HepG2 (cell line): ENCODE measurements around the gene OR1S2. TPM values are rescaled to one million over a fixed set of nuclear protein-coding genes. Genes with fewer than 3 reads are reported as not detected.

Experiments used
- CENPX ChIP-seq: sonication (generic); formaldehyde crosslinking; IDR thresholded peaks from 2 replicates; pipeline ENCODE4 v1.9.0; 2021; ENCODE audit warnings: mild to moderate bottlenecking, missing genetic modification reagents, moderate library complexity
- GATAD2A ChIP-seq: IDR thresholded peaks from 2 replicates; pipeline ENCODE4 v1.6.1; 2016
- IKZF5 ChIP-seq: IDR thresholded peaks from 2 replicates; pipeline ENCODE4 v1.6.1; 2018; ENCODE audit warnings: missing genetic modification reagents, mild to moderate bottlenecking, missing compliant biosample characterization
- MLLT10 ChIP-seq: sonication (generic); formaldehyde crosslinking; IDR thresholded peaks from 2 replicates; pipeline ENCODE4 v1.4.0; 2020; ENCODE audit warnings: missing genetic modification reagents
- NFIB ChIP-seq: sonication (generic); formaldehyde crosslinking; IDR thresholded peaks from 2 replicates; pipeline ENCODE4 v1.9.0; 2021; ENCODE audit warnings: missing genetic modification reagents, mild to moderate bottlenecking, borderline replicate concordance
- NR2F1 ChIP-seq, 2 experiments: fragments of 450-650 bp in 1 of 2; formaldehyde crosslinking in 1 of 2; IDR thresholded peaks; 2 replicates each; pipeline versions ENCODE4 v1.5.0 to v1.6.1; 2016 to 2020; ENCODE audit warnings: mild to moderate bottlenecking in 1 of 2, missing compliant biosample characterization in 1 of 2, missing genetic modification reagents in 1 of 2, moderate library complexity in 1 of 2
- PBX2 ChIP-seq: IDR thresholded peaks from 2 replicates; pipeline ENCODE4 v1.6.1; 2016; ENCODE audit warnings: control low read depth
- SATB2 ChIP-seq: sonication (generic); formaldehyde crosslinking; IDR thresholded peaks from 2 replicates; pipeline ENCODE4 v1.5.0; 2020; ENCODE audit warnings: missing genetic modification reagents
- SUZ12 ChIP-seq: fragments of 150-350 bp; IDR thresholded peaks from 2 replicates; pipeline ENCODE4 v1.6.1; 2014; ENCODE audit warnings: low read depth, low read length
- TOPORS ChIP-seq: sonication (generic); formaldehyde crosslinking; IDR thresholded peaks from 2 replicates; pipeline ENCODE4 v1.8.0; 2023; ENCODE audit warnings: mild to moderate bottlenecking, missing genetic modification reagents
- ZFP90 ChIP-seq: sonication (generic); formaldehyde crosslinking; IDR thresholded peaks from 2 replicates; pipeline ENCODE4 v1.8.0; 2022; ENCODE audit warnings: missing genetic modification reagents, mild to moderate bottlenecking, inconsistent platforms, borderline replicate concordance
- ZNF264 ChIP-seq: sonication (generic); formaldehyde crosslinking; IDR thresholded peaks from 2 replicates; pipeline ENCODE4 v1.4.0; 2020; ENCODE audit warnings: missing genetic modification reagents
- ZNF292 ChIP-seq: sonication (generic); formaldehyde crosslinking; IDR thresholded peaks from 2 replicates; pipeline ENCODE4 v1.8.1; 2022; ENCODE audit warnings: mild to moderate bottlenecking, low read depth, missing genetic modification reagents, borderline replicate concordance
- ZNF501 ChIP-seq: sonication (generic); formaldehyde crosslinking; IDR thresholded peaks from 2 replicates; pipeline ENCODE4 v1.5.1; 2020; ENCODE audit warnings: mild to moderate bottlenecking, moderate library complexity, missing genetic modification reagents
- ZNF550 ChIP-seq: sonication (generic); formaldehyde crosslinking; IDR thresholded peaks from 2 replicates; pipeline ENCODE4 v1.4.0; 2020; ENCODE audit warnings: mild to moderate bottlenecking, missing genetic modification reagents, borderline replicate concordance
- ZNF678 ChIP-seq: sonication (generic); formaldehyde crosslinking; IDR thresholded peaks from 2 replicates; pipeline ENCODE4 v1.4.0; 2020; ENCODE audit warnings: mild to moderate bottlenecking, missing genetic modification reagents
- ZNF724P ChIP-seq: sonication (generic); formaldehyde crosslinking; IDR thresholded peaks from 2 replicates; pipeline ENCODE4 v1.8.0; 2022; ENCODE audit warnings: missing genetic modification reagents, borderline replicate concordance
- polyA plus RNA-seq, 8 experiments: library from polyadenylated mRNA; depleted of rRNA in 3 of 8; stranded (reverse) in 7 of 8; unstranded in 1 of 8; fragments of >200 nt; fragmentation: Illumina TruSeq in 4 of 8; extraction: Trizol in 4 of 8; gene quantifications; 2 replicates each; pipeline versions ENCODE4 v1.2.1 to v1.2.3, GENCODE V29; 2011 to 2016; ENCODE audit warnings: low read depth in 4 of 8, missing spikeins in 1 of 8, mixed read lengths in 1 of 8; ENCODE audit not compliant: insufficient read depth in 1 of 8
- total RNA-seq, 5 experiments: library from RNA; depleted of rRNA; stranded (reverse); fragments of >200 nt; fragmentation: Illumina TruSeq; extraction: Trizol; gene quantifications; 2 replicates each; pipeline ENCODE4 v1.2.3, GENCODE V29; 2016; ENCODE audit warnings: low read depth in 1 of 5
- TF ChIP-seq, protein P1 (sequence below): sonication (generic); formaldehyde crosslinking; conservative IDR thresholded peaks from 2 replicates; pipeline ENCODE4 v1.8.0; 2022; ENCODE audit warnings: missing genetic modification reagents
- TF ChIP-seq, protein P2 (sequence below): sonication (generic); formaldehyde crosslinking; IDR thresholded peaks from 2 replicates; pipeline ENCODE4 v1.4.0; 2020; ENCODE audit warnings: mild to moderate bottlenecking, missing genetic modification reagents
- TF ChIP-seq, protein P3 (sequence below): sonication (generic); formaldehyde crosslinking; IDR thresholded peaks from 2 replicates; pipeline ENCODE4 v1.4.0; 2020; ENCODE audit warnings: missing genetic modification reagents
- TF ChIP-seq, protein P4 (sequence below): IDR thresholded peaks from 2 replicates; pipeline ENCODE4 v1.6.1; 2012; ENCODE audit warnings: low read depth, low read length, improper control_type of control experiment

Gene OR1S2
- total and polyA plus RNA-seq, 2 of the 13 experiments (the other 11 are each of a cell fraction or from before 2014, with no cell fraction given): not detected

DNA sequence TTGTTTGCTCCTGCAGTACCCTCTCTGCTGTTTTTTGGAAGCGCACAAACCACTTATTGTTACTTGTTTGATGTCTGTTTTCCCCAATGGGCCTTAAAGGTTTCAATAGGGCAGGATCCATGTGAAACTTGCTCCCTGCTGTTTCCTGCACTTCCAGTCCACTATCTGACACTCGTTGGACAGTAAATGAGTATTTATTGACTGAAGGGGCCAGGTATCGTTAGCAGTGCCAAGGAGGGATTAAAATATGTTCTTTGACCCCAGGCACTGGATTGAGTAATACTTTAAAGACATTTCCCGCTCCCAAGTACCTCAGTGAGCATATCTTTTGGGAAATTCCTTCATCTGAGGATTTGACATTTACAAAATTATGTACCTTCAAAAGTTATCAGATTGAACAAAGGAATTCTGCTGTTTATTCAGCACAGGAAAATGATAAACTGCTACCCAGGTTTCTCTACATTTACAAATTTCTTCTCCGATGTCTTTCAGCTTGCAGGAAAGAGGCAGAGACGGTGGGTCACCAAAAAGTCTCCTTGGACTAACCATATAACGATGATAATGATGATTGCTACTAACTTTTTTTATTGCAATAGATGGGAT, 38.3 kb downstream of the OR1S2 start (continued):
- TF ChIP-seq IKZF5 (CRISPR knock-in tag): peak; percentile 41; the same call in 1 of the 2 replicates
- TF ChIP-seq ZNF678 (CRISPR knock-in tag): no peak
- TF ChIP-seq CENPX (CRISPR knock-in tag): no peak
- TF ChIP-seq ZFP90 (CRISPR knock-in tag): no peak
- TF ChIP-seq GATAD2A (CRISPR knock-in tag): peak; percentile 99
- TF ChIP-seq NFIB (CRISPR knock-in tag): no peak
- TF ChIP-seq ZNF501 (CRISPR knock-in tag): no peak
- TF ChIP-seq, protein P1, sequence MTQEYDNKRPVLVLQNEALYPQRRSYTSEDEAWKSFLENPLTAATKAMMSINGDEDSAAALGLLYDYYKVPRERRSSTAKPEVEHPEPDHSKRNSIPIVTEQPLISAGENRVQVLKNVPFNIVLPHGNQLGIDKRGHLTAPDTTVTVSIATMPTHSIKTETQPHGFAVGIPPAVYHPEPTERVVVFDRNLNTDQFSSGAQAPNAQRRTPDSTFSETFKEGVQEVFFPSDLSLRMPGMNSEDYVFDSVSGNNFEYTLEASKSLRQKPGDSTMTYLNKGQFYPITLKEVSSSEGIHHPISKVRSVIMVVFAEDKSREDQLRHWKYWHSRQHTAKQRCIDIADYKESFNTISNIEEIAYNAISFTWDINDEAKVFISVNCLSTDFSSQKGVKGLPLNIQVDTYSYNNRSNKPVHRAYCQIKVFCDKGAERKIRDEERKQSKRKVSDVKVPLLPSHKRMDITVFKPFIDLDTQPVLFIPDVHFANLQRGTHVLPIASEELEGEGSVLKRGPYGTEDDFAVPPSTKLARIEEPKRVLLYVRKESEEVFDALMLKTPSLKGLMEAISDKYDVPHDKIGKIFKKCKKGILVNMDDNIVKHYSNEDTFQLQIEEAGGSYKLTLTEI (CRISPR knock-in tag): no peak
- TF ChIP-seq, protein P2, sequence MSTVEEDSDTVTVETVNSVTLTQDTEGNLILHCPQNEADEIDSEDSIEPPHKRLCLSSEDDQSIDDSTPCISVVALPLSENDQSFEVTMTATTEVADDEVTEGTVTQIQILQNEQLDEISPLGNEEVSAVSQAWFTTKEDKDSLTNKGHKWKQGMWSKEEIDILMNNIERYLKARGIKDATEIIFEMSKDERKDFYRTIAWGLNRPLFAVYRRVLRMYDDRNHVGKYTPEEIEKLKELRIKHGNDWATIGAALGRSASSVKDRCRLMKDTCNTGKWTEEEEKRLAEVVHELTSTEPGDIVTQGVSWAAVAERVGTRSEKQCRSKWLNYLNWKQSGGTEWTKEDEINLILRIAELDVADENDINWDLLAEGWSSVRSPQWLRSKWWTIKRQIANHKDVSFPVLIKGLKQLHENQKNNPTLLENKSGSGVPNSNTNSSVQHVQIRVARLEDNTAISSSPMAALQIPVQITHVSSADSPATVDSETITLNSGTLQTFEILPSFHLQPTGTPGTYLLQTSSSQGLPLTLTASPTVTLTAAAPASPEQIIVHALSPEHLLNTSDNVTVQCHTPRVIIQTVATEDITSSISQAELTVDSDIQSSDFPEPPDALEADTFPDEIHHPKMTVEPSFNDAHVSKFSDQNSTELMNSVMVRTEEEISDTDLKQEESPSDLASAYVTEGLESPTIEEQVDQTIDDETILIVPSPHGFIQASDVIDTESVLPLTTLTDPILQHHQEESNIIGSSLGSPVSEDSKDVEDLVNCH (CRISPR knock-in tag): no peak
- no peak for TF ChIP-seq SUZ12
- no peak for TF ChIP-seq PBX2 (CRISPR knock-in tag)
- TF ChIP-seq, protein P3, sequence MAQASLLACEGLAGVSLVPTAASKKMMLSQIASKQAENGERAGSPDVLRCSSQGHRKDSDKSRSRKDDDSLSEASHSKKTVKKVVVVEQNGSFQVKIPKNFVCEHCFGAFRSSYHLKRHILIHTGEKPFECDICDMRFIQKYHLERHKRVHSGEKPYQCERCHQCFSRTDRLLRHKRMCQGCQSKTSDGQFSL: no peak
- TF ChIP-seq ZNF264 (CRISPR knock-in tag): peak; percentile 51; the same call in 1 of the 2 replicates
- 0 out of 2 replicates have a peak, but pooled peaks have one; percentile 34 for TF ChIP-seq SATB2 (CRISPR knock-in tag)
- TF ChIP-seq ZNF724P (CRISPR knock-in tag): no peak
- no peak for TF ChIP-seq ZNF550
- TF ChIP-seq ZNF292 (CRISPR knock-in tag): peak; percentile 58; the same call in 1 of the 2 replicates
- 0 out of 2 replicates have a peak, but pooled peaks have one; percentile 55 for TF ChIP-seq TOPORS
- no peak for TF ChIP-seq NR2F1 (CRISPR knock-in tag; IDR thresholded peaks at IDR 0.05)
- TF ChIP-seq, protein P4, sequence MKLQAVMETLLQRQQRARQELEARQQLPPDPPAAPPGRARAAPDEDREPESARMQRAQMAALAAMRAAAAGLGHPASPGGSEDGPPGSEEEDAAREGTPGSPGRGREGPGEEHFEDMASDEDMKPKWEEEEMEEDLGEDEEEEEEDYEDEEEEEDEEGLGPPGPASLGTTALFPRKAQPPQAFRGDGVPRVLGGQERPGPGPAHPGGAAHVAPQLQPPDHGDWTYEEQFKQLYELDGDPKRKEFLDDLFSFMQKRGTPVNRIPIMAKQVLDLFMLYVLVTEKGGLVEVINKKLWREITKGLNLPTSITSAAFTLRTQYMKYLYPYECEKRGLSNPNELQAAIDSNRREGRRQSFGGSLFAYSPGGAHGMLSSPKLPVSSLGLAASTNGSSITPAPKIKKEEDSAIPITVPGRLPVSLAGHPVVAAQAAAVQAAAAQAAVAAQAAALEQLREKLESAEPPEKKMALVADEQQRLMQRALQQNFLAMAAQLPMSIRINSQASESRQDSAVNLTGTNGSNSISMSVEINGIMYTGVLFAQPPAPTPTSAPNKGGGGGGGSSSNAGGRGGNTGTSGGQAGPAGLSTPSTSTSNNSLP: peak; percentile 44; the same call in 1 of the 2 replicates
- TF ChIP-seq MLLT10 (CRISPR knock-in tag): no peak
